GM12872 (cell line): ENCODE measurements around the gene NPAS3.

Source experiments
- CTCF ChIP-seq: IDR thresholded peaks from 3 replicates; pipeline ENCODE4 v1.5.1; 2011; ENCODE audit warnings: low read depth, mild to moderate bottlenecking, low read length, moderate library complexity; ENCODE audit not compliant: insufficient read depth

The NPAS3 gene

GRCh38 chr14:33834466-33835260 lies 896.0 kb downstream of the NPAS3 start:
- TF ChIP-seq CTCF = no peak

DNA sequence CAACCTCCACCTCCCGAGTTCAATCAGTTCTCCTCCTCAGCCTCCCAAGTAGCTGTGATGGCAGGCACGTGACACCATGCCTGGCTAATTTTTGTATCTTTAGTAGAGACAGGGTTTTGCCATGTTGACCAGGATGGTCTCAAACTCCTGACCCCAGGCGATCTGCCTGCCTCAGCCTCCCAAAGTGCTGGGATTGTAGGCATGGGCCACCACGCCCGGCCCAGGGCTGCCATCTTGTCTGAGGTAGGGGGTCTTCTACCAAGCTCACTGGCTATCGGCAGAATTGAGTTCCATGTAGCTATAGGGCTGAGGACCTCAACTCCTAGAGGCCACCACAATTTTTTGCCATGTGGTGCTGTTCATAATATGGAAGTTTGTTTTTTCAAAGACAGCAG lies 896.6 kb downstream of the NPAS3 start:
- TF ChIP-seq CTCF = no peak

- TF ChIP-seq CTCF = no peak
These were observed 897.0 kb downstream of the NPAS3 start for GRCh38 chr14:33835677-33836076.

DNA sequence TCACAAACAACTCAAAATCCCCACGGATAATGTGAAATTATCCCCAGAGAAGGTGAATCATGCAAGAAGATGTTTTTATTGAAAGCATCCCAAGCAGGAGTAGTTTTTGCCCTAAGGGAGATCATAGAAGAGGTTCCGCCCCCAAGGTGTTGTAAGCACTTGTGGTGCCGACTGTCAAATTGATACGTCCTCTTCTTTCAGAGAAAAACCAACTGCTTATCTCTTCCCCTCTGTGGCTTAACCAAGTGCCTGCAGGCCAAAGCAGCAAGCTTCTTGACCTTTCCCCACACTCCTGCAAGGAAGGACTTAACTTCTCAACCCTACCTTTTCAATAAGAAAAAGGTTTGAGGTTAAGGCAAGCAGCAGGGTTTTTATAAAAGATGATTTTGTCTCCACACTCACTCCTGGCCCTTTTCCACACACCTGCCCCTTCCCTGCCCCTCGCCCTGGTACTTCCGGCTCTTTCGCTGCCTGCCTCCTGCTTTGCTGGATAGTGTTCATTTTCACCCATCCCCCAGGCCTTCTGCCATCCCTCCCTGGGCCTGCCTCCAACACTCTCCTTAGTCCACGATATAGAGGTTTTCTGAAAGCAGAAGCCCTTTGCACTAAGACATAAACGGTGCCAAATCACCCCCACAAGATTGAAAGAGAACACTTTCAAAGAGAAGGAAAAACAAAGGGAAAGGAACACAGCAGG lies 897.7 kb downstream of the NPAS3 start:
- TF ChIP-seq CTCF = no peak

DNA sequence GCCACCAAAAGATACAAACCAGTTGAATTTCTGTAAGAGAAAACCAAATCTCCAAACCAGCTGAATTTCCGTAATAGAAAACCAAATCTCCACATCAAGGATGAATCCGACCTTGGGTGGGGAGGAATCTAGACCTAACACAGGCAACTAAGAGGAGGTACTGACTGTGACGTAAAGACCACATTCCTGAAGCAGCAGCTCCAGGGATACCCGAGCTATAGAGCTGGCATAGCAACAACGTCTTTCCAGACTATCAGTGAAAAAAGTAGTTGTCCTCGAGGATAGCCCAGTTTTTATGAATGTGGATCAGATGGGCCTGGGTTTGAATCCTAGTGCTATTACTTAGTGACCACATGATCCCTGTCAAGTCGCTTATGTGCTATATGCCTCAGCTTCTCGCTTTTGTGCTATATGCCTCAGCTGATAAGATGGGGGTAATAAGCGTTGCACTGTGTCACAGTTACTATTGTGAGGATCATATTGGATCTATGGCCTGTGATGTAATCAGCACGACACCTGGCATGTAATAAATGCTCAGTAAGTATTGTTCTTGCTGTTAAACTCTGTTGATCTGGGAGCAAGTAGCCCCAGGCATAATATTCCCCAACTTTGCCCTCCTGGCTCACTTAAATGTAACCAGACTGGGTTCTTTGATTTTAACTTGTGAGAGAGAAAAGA lies 898.4 kb downstream of the NPAS3 start:
- no peak for TF ChIP-seq CTCF

GRCh38 chr14:33837943-33838683 lies 899.4 kb downstream of the NPAS3 start:
- no peak for TF ChIP-seq CTCF
